GM12872 (cell line): ENCODE results near the gene PRUNE1.

Experiments
- TF ChIP-seq, protein P1 (sequence below): IDR thresholded peaks from 3 replicates; pipeline ENCODE4 v1.5.1; 2011; ENCODE audit warnings: low read depth, mild to moderate bottlenecking, low read length, moderate library complexity; ENCODE audit not compliant: insufficient read depth

PRUNE1 gene, protein sequence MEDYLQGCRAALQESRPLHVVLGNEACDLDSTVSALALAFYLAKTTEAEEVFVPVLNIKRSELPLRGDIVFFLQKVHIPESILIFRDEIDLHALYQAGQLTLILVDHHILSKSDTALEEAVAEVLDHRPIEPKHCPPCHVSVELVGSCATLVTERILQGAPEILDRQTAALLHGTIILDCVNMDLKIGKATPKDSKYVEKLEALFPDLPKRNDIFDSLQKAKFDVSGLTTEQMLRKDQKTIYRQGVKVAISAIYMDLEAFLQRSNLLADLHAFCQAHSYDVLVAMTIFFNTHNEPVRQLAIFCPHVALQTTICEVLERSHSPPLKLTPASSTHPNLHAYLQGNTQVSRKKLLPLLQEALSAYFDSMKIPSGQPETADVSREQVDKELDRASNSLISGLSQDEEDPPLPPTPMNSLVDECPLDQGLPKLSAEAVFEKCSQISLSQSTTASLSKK

DNA sequence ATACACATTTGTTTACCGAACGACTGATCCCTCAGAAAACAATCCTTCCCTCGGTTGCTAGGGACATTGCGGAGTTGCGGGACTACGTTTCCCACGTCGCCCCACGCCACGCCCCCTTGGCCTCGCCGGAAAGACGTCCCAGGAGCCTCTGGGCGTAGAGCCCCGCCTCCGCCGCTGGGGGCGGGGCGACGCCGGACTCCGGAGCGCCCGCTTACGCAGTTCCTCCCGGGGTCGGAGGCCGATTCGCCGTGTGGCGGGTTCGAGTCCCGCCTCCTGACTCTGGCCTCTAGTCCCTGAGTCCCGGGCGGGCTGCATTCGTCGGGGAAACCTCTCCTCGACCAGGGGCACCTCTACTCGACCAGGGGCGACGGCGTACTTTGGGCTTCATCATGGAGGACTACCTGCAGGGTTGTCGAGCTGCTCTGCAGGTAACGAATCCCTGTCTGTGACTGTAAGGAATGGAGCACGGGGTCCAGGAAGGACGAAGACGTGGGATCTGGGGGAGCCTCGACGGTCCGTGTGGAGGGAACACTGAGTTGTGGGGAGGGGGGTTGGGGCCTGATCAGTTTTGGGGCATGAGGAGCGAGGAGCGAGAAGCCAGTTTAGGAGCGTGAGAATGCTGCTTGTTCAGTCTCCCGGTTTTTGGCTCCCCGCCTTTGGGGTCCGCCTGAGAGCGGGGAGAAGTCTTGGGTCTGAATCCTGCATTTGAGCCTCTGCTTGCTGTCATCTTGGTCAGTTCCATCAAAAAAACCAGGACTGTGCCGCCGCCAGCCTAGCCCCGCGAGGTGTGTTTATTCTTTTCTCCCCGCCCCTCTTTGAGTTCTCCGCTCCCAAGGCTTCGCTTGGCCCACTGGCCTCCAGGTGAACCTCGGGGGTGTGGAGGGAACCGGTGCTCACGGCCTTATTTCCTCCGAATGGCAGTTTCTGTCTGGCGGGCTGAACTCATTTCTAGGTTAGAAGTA lies at the start of gene PRUNE1:
PRUNE1 (plus strand) TSS at position 206 of the 962 bp plus-strand sequence; CDS start at position 390, 184 bp downstream.
- TF ChIP-seq, protein P1, sequence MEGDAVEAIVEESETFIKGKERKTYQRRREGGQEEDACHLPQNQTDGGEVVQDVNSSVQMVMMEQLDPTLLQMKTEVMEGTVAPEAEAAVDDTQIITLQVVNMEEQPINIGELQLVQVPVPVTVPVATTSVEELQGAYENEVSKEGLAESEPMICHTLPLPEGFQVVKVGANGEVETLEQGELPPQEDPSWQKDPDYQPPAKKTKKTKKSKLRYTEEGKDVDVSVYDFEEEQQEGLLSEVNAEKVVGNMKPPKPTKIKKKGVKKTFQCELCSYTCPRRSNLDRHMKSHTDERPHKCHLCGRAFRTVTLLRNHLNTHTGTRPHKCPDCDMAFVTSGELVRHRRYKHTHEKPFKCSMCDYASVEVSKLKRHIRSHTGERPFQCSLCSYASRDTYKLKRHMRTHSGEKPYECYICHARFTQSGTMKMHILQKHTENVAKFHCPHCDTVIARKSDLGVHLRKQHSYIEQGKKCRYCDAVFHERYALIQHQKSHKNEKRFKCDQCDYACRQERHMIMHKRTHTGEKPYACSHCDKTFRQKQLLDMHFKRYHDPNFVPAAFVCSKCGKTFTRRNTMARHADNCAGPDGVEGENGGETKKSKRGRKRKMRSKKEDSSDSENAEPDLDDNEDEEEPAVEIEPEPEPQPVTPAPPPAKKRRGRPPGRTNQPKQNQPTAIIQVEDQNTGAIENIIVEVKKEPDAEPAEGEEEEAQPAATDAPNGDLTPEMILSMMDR = no peak

DNA sequence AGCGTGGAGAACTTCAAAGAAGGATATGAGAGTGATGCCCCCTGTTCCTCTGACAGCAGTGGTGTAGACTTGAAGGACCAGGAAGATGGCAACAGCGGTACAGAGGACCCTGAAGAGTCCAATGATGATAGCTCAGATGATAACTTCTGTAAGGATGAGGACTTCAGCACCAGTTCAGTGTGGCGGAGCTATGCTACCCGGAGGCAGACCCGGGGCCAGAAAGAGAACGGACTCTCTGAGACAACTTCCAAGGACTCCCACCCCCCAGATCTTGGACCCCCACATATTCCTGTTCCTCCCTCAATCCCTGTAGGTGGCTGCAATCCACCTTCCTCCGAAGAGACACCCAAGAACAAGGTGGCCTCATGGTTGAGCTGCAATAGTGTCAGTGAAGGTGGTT lies 47.6 kb upstream of the PRUNE1 start:
- TF ChIP-seq, protein P1 = no peak

DNA sequence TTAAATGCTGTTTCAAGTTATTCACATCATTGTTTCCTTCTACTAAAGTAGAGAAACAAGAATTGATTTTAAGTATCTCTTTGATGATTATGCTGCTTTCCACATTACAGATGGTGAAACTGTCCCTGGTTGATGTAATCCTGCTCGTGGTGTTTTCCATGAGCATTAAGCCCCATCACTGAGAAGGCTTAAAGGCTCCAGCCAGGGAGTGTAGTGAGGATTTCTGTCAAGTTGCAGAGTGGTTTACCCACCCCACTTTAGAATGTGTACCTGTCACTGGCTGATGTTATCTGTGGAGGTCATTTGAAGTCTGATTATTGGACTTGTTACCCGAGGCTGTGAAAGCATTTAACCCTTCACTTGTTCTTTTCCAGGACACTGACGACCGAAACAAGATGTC lies 46.5 kb upstream of the PRUNE1 start:
- TF ChIP-seq, protein P1 = no peak

DNA sequence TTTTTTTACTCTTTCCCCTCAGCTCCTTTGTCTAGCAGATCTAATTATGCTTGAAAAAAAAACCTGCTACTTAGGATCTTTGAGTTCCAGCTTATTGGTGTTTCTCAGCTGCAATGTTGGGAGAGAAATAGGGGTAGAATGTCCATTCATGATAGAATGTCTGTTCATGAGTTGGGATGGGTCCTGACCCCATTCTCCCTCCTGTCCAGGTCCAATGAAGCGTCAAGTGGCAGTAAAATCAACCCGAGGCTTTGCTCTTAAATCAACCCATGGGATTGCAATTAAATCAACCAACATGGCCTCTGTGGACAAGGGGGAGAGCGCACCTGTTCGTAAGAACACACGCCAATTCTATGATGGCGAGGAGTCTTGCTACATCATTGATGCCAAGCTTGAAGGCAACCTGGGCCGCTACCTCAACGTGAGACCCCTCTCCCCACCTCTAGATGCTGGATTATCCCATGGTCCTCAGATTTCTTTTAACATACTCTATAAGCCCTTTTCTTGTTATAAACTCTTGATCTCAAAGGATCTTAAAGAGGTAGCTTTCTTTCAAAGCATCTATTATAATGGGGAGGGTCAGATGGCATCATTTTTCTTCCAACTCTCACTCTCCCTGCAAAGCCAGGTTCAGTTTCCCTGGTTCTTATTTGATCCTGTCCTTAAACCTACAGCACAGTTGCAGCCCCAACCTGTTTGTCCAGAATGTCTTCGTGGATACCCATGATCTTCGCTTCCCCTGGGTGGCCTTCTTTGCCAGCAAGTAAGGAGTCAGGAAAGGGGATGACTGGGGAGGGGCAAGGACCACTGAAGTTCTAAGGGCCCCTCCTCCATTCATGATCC lies 44.7 kb upstream of the PRUNE1 start:
- TF ChIP-seq, protein P1 = no peak

DNA sequence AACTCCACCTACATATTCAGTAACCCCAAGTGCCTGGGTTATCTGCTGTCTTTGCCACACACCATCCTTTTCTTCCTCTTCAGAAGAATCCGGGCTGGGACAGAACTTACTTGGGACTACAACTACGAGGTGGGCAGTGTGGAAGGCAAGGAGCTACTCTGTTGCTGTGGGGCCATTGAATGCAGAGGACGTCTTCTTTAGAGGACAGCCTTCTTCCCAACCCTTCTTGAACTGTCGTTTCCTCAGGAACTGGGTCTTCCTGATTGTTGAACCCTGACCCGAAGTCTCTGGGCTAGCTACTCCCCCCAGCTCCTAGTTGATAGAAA lies 44.1 kb upstream of the PRUNE1 start:
- TF ChIP-seq, protein P1 = no peak

DNA sequence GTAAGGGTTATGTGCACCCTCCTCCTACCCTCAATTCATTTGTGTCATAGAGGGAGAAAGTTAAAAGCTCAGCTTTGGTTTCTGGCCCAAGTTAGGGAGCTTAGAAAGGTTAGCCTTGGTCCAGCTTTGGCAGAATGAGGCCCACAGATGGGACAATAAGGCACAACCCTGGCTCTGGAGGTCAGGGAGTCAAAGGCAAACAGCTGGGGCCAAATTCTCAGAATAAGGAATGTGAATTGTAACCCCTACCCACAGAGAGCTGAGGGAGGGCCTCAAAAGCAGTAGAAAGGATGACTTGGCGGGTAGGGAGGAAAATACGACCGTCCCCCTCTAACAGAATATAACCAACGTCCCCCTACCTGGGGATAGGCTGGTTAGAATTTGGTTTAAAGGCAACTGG lies 42.6 kb upstream of the PRUNE1 start:
- TF ChIP-seq, protein P1 = no peak

DNA sequence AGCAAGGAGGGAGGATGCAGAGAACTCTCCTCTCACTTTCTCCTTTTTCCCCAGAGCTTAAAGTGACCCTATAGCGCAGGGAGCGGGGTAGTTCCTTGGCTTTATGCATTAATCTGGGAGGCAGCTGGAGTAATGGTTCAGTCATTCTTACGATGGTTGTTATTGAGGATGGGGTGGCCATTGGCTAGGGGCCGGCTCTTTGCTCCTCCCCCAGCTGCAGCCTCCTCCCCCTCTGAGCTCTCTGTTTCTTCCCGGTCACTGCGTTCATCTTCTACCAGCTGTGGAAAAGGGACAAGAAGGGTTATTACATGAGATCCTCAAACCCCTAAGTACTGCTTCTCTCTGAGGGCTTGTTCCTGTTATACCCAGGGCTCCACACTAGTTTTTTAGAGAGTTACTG lies 42.2 kb upstream of the PRUNE1 start:
- TF ChIP-seq, protein P1 = no peak
